Gastrocnemius medialis (tissue), 4 donors: Measurements from ENCODE around the gene SENP1.

ENCODE experiments used
- POLR2A ChIP-seq, 2 donors: fragments of 450-650 bp; IDR thresholded peaks; one replicate each; pipeline ENCODE4 v1.6.1; 2017; ENCODE audit warnings: antibody characterized with exemption in 2 of 2, mild to moderate bottlenecking in 2 of 2, moderate library complexity in 2 of 2
- TF ChIP-seq, protein P1 (sequence below), 5 experiments: fragments of 450-650 bp in 3 of 5; fragments of 200-600 bp in 2 of 5; sonication (generic) in 2 of 5; IDR thresholded peaks in 4 of 5; conservative IDR thresholded peaks in 1 of 5; 1 replicate in 4 of 5; 2 replicates in 1 of 5; pipeline ENCODE4 v1.5.1; 2016 to 2019; ENCODE audit warnings: antibody characterized with exemption in 5 of 5, mild to moderate bottlenecking in 3 of 5, moderate library complexity in 3 of 5

DNA sequence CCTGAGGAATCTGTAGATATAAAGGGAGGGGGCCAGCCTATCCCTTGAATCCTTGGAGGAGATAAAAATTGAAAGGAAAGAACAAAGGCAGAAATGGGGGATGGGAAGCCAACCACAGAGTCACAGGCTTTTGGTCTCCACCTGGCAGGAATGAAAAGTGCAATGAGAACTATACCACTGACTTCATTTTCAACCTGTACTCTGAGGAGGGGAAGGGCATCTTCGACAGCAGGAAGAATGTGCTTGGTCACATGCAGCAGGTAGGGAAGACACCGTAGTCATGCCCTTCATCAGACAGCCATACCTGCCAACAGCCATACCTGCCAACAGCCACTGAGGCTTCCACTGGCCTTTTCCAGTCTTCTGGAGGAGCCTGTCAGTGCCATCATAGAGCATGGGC, 38.0 kb upstream of the SENP1 start:
- TF ChIP-seq, protein P1, sequence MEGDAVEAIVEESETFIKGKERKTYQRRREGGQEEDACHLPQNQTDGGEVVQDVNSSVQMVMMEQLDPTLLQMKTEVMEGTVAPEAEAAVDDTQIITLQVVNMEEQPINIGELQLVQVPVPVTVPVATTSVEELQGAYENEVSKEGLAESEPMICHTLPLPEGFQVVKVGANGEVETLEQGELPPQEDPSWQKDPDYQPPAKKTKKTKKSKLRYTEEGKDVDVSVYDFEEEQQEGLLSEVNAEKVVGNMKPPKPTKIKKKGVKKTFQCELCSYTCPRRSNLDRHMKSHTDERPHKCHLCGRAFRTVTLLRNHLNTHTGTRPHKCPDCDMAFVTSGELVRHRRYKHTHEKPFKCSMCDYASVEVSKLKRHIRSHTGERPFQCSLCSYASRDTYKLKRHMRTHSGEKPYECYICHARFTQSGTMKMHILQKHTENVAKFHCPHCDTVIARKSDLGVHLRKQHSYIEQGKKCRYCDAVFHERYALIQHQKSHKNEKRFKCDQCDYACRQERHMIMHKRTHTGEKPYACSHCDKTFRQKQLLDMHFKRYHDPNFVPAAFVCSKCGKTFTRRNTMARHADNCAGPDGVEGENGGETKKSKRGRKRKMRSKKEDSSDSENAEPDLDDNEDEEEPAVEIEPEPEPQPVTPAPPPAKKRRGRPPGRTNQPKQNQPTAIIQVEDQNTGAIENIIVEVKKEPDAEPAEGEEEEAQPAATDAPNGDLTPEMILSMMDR (IDR thresholded peaks at IDR 0.05 in 4 of 5, conservative IDR thresholded peaks at IDR 0.05 in 1 of 5): no peak
- no peak for TF ChIP-seq POLR2A (IDR thresholded peaks at IDR 0.05)
